GM18520 (cell line): Measurements from ENCODE around the gene FAM98C.
"Not testable (repeated sequence)": the region's sequence is repeated elsewhere in the genome, so short reads cannot be mapped to it uniquely, and the experiment has no call there.

Source experiments
- ATAC-seq: cut with Tn5 transposase; IDR thresholded peaks from one replicate; pipeline ENCODE4 v1.9.1; 2021; ENCODE audit not compliant: unreplicated experiment

FAM98C gene

GRCh38 chr19:38402967-38403674 is at the start of gene FAM98C:
Gene FAM98C (plus strand): TSS chr19:38403093. CDS start chr19:38403154, 61 bp downstream.
- ATAC-seq: peak; percentile 91

- no peak for ATAC-seq
Observed at GRCh38 chr19:38355728-38356725, 46.9 kb upstream of the FAM98C start.

- no peak for ATAC-seq
Observed at GRCh38 chr19:38358071-38358470, 44.8 kb upstream of the FAM98C start.

GRCh38 chr19:38359242-38360021 is 43.5 kb upstream of the FAM98C start:
- no peak for ATAC-seq

- no peak for ATAC-seq
Observed at GRCh38 chr19:38360351-38360750, 42.5 kb upstream of the FAM98C start.

GRCh38 chr19:38360839-38361631 is 41.9 kb upstream of the FAM98C start:
- ATAC-seq: no peak

- ATAC-seq: no peak
Observed at GRCh38 chr19:38361633-38362075, 41.2 kb upstream of the FAM98C start.

- ATAC-seq: no peak
Observed at GRCh38 chr19:38362076-38362945, 40.6 kb upstream of the FAM98C start.

- not testable (repeated sequence) for ATAC-seq
Observed at GRCh38 chr19:38362946-38363688, 39.8 kb upstream of the FAM98C start.

GRCh38 chr19:38367041-38367440 is 35.9 kb upstream of the FAM98C start:
- no peak for ATAC-seq

- ATAC-seq: no peak
Observed at GRCh38 chr19:38369584-38369983, 33.3 kb upstream of the FAM98C start.

- no peak for ATAC-seq
Observed at GRCh38 chr19:38370299-38370698, 32.6 kb upstream of the FAM98C start.

- no peak for ATAC-seq
Observed at GRCh38 chr19:38371081-38371480, 31.8 kb upstream of the FAM98C start.

- no peak for ATAC-seq
Observed at GRCh38 chr19:38373907-38374331, 29.0 kb upstream of the FAM98C start.

GRCh38 chr19:38374332-38375097 is 28.4 kb upstream of the FAM98C start, which contains the start of gene PSMD8:
Gene PSMD8 (plus strand): TSS chr19:38374571. CDS start chr19:38374602, 31 bp downstream.
- peak; percentile 96 for ATAC-seq

GRCh38 chr19:38375098-38375493 is 27.8 kb upstream of the FAM98C start:
- ATAC-seq: no peak

GRCh38 chr19:38375748-38376147 is 27.1 kb upstream of the FAM98C start:
- no peak for ATAC-seq

- no peak for ATAC-seq
Observed at GRCh38 chr19:38376576-38376975, 26.3 kb upstream of the FAM98C start.
